SJSA1 (cell line): ENCODE results near the gene DAZAP2. TPM values are rescaled to one million over a fixed set of nuclear protein-coding genes. Genes with fewer than 3 reads are reported as not detected.
"Not testable (repeated sequence)": the region's sequence is repeated elsewhere in the genome, so short reads cannot be mapped to it uniquely, and the experiment has no call there.

Experiments
- DNase-seq, 2 experiments: peaks; one replicate each; pipeline ENCODE4 v3.0.0-alpha.2; 2015 to 2020; ENCODE audit warnings: low spot score in 2 of 2, low read depth in 1 of 2
- H3K27ac ChIP-seq: fragments of 250-450 bp; sonication (Bioruptor Pico); 2 replicates; pipeline ENCODE4 v1.5.1; 2020; ENCODE audit warnings: mild to moderate bottlenecking, moderate library complexity
- H3K27me3 ChIP-seq: fragments of 250-450 bp; sonication (Bioruptor Pico); replicated peaks from 2 replicates; pipeline ENCODE4 v1.5.1; 2020; ENCODE audit warnings: mild to moderate bottlenecking, moderate library complexity
- H3K36me3 ChIP-seq: fragments of 250-450 bp; sonication (Bioruptor Pico); 2 replicates; pipeline ENCODE4 v1.5.1; 2020; ENCODE audit warnings: mild to moderate bottlenecking
- H3K4me1 ChIP-seq: fragments of 250-450 bp; sonication (Bioruptor Pico); replicated peaks from 2 replicates; pipeline ENCODE4 v1.6.1; 2021; ENCODE audit warnings: mild to moderate bottlenecking
- H3K4me3 ChIP-seq: fragments of 250-450 bp; sonication (Bioruptor Pico); 2 replicates; pipeline ENCODE4 v1.5.1; 2020; ENCODE audit warnings: mild to moderate bottlenecking
- H3K9me3 ChIP-seq: fragments of 250-450 bp; sonication (Bioruptor Pico); replicated peaks from 2 replicates; pipeline ENCODE4 v1.5.1; 2020; ENCODE audit warnings: mild to moderate bottlenecking
- total RNA-seq: library from RNA; depleted of rRNA; stranded (reverse); fragments of >200 nt; shearing (Covaris generic); gene quantifications from 2 replicates; pipeline ENCODE4 v1.2.3, GENCODE V29; 2014

DAZAP2 gene
- total RNA-seq, 1 experiment from 2014 or later, result 153 TPM

DNA sequence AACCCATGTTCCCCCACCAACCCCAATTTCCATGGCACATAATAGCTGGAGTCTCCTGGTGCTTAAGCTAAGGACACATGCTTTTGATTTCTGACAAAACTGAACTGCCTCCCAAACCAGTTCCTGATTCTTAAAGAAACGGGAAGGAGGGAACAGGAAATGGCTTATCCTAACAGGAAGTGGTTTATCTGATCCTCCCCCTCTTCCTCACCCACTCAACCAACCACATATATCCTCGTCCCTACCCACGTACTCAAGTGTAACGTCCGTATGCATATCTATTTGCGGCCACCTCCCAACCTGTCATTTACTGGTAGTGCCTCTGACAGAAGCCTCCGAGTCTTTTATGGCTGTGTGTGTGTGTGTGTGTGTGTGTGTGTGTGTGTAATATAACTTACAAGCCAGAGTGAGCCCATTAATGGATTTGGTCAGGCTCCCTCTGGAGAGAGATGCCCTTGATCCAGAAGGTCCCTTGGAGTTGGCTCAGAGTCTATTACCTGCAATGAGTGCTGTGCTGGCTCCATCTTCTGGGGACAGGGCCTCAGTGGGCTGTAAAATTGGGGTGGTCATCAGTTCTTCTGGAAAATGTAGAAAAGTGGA lies 7.7 kb downstream of the DAZAP2 start:
- DNase-seq, result peak in 1 of 2 experiments; percentile 16
- H3K27me3 ChIP-seq, result no peaks in the 10 kb centered on the region
- peak overlapping the region; percentile 48; the same call in 1 of the 2 replicates for H3K27ac ChIP-seq
- H3K9me3 ChIP-seq, result no peaks in the 10 kb centered on the region
- peaks cover 14% of the 10 kb centered on the region for H3K4me1 ChIP-seq
- peaks cover 73% of the 10 kb centered on the region for H3K36me3 ChIP-seq
- no peak overlapping the region for H3K4me3 ChIP-seq

DNA sequence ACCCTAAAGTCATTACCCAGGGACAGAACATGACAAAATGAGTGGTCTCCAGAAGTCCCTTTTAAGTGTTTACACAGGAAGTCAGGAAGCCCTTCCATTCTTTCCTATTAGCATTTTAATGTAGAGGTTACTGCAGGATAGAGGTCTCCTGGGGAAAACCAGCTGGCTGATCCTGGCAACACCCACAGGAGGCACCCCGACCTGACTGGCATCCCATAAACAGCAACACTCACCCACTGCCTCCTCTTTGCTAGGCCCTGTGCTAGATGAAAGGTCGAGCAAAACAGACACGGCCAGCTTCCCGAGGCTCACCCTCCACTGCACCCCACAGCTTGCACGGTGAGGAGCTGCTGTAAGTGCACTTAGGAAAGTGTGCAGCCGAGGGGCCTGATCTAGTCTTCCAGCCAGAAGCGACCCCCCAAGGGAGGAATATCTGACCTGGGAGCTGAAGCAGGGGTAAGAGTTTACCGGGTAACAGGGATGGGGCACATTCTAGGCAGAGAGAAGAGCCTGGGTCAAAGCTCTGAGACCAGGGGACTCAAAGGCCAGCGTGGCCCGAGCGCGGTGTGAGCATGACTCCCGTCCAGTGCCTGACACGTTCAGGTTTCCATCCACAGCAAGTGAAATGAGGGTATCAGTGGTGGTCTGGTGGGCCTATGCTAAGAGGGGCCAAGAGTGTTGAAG lies 9.0 kb downstream of the DAZAP2 start:
- peaks cover 66% of the 10 kb centered on the region for H3K36me3 ChIP-seq
- H3K27me3 ChIP-seq, result no peaks in the 10 kb centered on the region
- H3K9me3 ChIP-seq, result no peaks in the 10 kb centered on the region
- peaks cover 13% of the 10 kb centered on the region for H3K4me1 ChIP-seq
- no peak overlapping the region for H3K27ac ChIP-seq
- no peak for DNase-seq
- H3K4me3 ChIP-seq, result no peak overlapping the region

- Histone ChIP-seq H3K36me3 (peaks cover 38% of the 10 kb centered on the region), H3K4me1 (no peaks in the 10 kb centered on the region), H3K27ac (no peak overlapping the region), H3K27me3 (no peaks in the 10 kb centered on the region), H3K9me3 (no peaks in the 10 kb centered on the region), H3K4me3 (no peak overlapping the region)
- no peak for DNase-seq
Observed at GRCh38 chr12:51253276-51253675, 14.7 kb downstream of the DAZAP2 start.

- no peak for DNase-seq
- H3K27me3 ChIP-seq, result no peaks in the 10 kb centered on the region
- H3K4me1 ChIP-seq, result no peaks in the 10 kb centered on the region
- peaks cover 40% of the 10 kb centered on the region for H3K36me3 ChIP-seq
- no peak overlapping the region for H3K27ac ChIP-seq
- H3K9me3 ChIP-seq, result no peaks in the 10 kb centered on the region
- H3K4me3 ChIP-seq, result no peak overlapping the region
Observed at GRCh38 chr12:51254536-51254935, 15.9 kb downstream of the DAZAP2 start.

DNA sequence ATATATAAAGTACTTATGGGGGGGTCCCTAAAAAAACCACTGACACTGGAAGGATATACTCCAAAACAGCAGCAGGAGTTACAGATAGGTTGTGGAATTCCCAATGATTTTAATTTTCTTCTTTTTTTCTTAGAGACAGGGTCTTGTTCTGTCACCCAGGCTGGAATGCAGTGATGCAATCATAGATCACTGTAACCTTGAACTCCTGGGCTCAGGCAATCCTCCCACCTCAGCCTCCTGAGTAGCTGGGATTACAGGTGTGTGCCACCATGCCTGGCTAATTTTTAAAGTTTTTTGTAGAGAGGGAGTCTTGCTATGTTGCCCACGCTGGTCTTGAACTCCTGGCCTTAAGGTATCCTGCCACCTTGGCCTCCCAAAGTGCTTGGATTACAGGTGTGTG lies 21.0 kb downstream of the DAZAP2 start:
- peaks cover 16% of the 10 kb centered on the region for H3K36me3 ChIP-seq
- H3K27ac ChIP-seq, H3K4me3 ChIP-seq, DNase-seq, H3K27me3 ChIP-seq, H3K9me3 ChIP-seq: not testable (repeated sequence)
- peaks cover 11% of the 10 kb centered on the region for H3K4me1 ChIP-seq

- H3K4me3 ChIP-seq, result no peak overlapping the region
- peaks cover 11% of the 10 kb centered on the region for H3K4me1 ChIP-seq
- no peaks in the 10 kb centered on the region for H3K9me3 ChIP-seq
- H3K27ac ChIP-seq, result peak overlapping the region; percentile 17
- peaks cover 21% of the 10 kb centered on the region for H3K36me3 ChIP-seq
- peak; percentile 57 to 63 for DNase-seq
- no peaks in the 10 kb centered on the region for H3K27me3 ChIP-seq
Observed at GRCh38 chr12:51262758-51263177, 24.1 kb downstream of the DAZAP2 start.

DNA sequence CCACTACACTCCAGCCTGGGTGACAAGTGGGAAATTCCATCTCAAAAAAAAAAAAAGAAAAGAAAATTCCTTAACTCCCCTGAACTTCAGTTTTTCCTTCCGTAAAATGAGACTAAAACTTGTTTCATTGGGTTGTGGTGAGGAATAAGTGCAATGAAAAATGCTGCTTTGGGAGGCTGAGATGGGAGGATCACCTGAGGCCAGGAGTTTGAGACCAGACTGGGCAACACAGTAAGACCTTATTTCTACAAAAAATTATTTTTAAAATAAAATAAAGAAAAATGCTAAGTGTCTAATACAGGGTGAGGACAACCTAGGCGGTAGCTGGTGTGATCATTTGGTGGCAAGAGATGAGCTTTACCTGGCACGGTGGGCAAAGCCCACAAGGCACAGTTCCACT lies 24.7 kb downstream of the DAZAP2 start:
- Histone ChIP-seq H3K36me3 (peaks cover 26% of the 10 kb centered on the region), H3K27ac (peak overlapping the region; percentile 17; the same call in 1 of the 2 replicates), H3K9me3 (no peaks in the 10 kb centered on the region), H3K27me3 (no peaks in the 10 kb centered on the region), H3K4me3 (no peak overlapping the region), H3K4me1 (peaks cover 11% of the 10 kb centered on the region)
- no peak for DNase-seq

- Histone ChIP-seq H3K27ac (no peak overlapping the region), H3K9me3 (no peaks in the 10 kb centered on the region), H3K36me3 (peaks cover 29% of the 10 kb centered on the region), H3K4me3 (no peak overlapping the region), H3K27me3 (no peaks in the 10 kb centered on the region), H3K4me1 (peaks cover 18% of the 10 kb centered on the region)
- DNase-seq, result no peak
Observed at GRCh38 chr12:51264297-51264696, 25.7 kb downstream of the DAZAP2 start.

DNA sequence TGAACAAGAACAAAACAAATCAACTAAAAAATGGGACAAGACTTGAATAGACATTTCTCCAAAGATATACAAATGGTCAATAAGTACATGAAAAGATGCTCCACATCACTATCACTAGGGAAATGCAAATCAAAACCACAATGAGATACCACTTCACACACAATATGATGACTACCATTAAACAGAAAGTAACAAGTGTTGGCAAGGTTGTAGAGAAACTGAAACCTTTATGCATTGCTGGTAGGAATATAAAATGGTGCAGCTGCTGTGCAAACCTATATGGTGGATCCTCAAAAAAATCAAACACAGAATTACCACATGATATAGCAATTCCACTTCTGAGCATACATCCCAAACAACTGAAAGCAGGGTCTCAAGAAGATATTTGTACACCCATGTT lies 26.4 kb downstream of the DAZAP2 start:
- Histone ChIP-seq H3K27me3 (no peaks in the 10 kb centered on the region), H3K27ac (no peak overlapping the region)

GRCh38 chr12:51269174-51270066 lies 30.8 kb downstream of the DAZAP2 start:
- Histone ChIP-seq H3K4me1 (peaks cover 22% of the 10 kb centered on the region), H3K9me3 (no peaks in the 10 kb centered on the region), H3K36me3 (peaks cover 25% of the 10 kb centered on the region), H3K27ac (peak overlapping the region; percentile 82), H3K27me3 (no peaks in the 10 kb centered on the region), H3K4me3 (peak overlapping the region; percentile 85)
- DNase-seq, result peak; percentile 64 to 73

More for the DNA sequence above, 26.4 kb downstream of the DAZAP2 start:
- Histone ChIP-seq H3K9me3 (no peaks in the 10 kb centered on the region), H3K4me1 (peaks cover 21% of the 10 kb centered on the region), H3K36me3 (peaks cover 25% of the 10 kb centered on the region), H3K4me3 (no peak overlapping the region)
- no peak for DNase-seq

GRCh38 chr12:51270067-51270950 lies 31.7 kb downstream of the DAZAP2 start, which contains the start of gene SMAGP:
Gene SMAGP (minus strand): TSS chr12:51270415. CDS start chr12:51269278, 1,137 bp downstream.
- H3K36me3 ChIP-seq, result peaks cover 21% of the 10 kb centered on the region
- peak within 1 kb of the TSS; percentile 85 for H3K4me3 ChIP-seq
- peak; percentile 70 to 80 for DNase-seq
- no peaks in the 10 kb centered on the region for H3K27me3 ChIP-seq
- peak within 1 kb of the TSS; percentile 82 for H3K27ac ChIP-seq
- H3K9me3 ChIP-seq, result no peaks in the 10 kb centered on the region
- H3K4me1 ChIP-seq, result peaks cover 22% of the 10 kb centered on the region

DNA sequence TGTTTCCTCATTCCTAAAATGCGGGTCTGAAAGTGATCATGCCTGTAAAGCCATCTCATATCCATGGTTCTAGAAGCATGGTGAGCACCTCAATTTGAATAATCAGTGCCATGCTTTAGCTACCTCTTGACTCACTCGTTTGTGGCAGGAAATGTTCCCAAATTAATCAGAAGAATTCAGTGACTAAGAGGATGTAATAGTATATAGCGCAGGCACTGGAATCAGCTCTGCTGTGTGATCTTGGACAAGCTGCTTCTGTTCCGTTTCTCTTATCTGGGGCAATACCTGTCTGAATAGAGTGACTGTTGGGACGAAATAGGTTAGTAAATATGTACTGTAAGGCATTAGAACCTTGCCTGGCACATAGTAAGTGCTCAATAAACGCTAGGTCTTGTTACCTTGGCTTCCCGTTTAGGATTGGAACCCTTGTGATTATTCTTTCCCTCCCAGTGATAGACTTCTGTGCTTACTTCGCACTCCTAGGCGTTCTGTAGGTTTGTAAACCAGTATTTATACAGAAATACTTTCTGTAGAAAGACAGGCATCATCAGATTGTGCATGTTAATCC lies 32.4 kb downstream of the DAZAP2 start:
- H3K4me1 ChIP-seq, result peaks cover 22% of the 10 kb centered on the region
- no peaks in the 10 kb centered on the region for H3K27me3 ChIP-seq
- peaks cover 16% of the 10 kb centered on the region for H3K36me3 ChIP-seq
- H3K9me3 ChIP-seq, result no peaks in the 10 kb centered on the region
- peak overlapping the region; percentile 82 for H3K27ac ChIP-seq
- H3K4me3 ChIP-seq, result peak overlapping the region; percentile 85
- DNase-seq, result peak; percentile 58 to 76

DNA sequence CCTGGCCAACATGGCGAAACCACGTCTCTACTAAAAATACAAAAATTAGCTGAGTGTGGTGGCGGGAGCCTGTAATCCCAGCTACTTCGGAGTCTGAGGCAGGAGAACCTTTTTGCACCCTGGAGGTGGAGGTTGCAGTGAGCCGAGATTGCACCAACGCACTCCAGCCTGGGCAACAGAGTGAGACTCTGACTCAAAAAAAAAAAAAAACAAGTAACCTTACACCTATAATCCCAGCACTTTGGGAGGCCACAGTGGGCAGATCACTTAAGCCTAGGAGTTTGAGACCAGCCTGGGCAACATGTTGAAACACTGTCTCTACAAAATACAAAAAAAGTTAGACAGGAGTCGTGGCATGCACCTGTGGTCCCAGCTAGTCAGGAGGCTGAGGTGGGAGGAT lies 34.2 kb downstream of the DAZAP2 start:
- Histone ChIP-seq H3K4me1 (peaks cover 22% of the 10 kb centered on the region), H3K36me3 (peaks cover 10% of the 10 kb centered on the region)
- not testable (repeated sequence) for H3K27ac ChIP-seq, H3K4me3 ChIP-seq, H3K9me3 ChIP-seq, DNase-seq, H3K27me3 ChIP-seq
